HG02981 (cell line): ENCODE measurements around the gene PAX1.

Experiments used
- ATAC-seq: cut with Tn5 transposase; IDR thresholded peaks from one replicate; pipeline ENCODE4 v1.9.1; 2021; ENCODE audit warnings: mild to moderate bottlenecking, moderate library complexity; ENCODE audit not compliant: unreplicated experiment

Gene PAX1

DNA sequence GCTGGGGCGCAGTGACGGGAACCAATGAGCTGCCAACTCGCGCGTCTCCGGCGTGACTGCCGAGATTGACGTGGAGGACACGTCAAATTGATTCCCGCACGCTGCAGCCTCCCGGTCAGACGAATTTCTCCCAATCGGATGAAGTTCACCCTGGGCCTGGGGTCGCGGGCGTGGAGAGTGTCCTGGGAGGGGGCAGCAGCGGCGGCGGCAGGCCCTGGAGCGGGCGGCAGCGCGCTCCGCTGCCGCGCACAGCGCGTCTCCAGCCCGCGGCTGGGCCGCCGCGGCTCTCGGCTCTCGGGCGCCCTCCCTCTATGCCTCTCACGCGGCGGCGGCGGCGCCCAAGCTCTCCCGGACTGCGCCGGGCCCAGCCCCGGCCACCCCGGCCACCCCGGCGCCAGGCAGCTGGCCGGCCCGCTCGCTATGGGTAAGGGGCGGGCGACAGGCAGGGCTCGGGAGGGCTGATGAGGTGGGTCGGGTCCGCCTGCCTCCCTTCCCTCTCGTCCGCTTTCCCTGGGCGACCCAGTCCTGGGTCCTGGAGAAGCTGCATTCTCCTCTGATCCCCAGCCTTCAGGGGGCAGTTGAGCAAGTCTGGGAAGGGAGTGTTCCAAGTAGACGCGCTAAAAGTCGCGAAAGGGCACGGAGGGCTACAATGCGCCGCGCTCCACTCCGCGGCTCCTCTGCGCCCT is at the start of gene PAX1:
Gene PAX1, plus strand, starts transcription at position 90 of the 686 bp plus-strand sequence. Its CDS starts 49 bp downstream, at position 139.
- no peak for ATAC-seq

DNA sequence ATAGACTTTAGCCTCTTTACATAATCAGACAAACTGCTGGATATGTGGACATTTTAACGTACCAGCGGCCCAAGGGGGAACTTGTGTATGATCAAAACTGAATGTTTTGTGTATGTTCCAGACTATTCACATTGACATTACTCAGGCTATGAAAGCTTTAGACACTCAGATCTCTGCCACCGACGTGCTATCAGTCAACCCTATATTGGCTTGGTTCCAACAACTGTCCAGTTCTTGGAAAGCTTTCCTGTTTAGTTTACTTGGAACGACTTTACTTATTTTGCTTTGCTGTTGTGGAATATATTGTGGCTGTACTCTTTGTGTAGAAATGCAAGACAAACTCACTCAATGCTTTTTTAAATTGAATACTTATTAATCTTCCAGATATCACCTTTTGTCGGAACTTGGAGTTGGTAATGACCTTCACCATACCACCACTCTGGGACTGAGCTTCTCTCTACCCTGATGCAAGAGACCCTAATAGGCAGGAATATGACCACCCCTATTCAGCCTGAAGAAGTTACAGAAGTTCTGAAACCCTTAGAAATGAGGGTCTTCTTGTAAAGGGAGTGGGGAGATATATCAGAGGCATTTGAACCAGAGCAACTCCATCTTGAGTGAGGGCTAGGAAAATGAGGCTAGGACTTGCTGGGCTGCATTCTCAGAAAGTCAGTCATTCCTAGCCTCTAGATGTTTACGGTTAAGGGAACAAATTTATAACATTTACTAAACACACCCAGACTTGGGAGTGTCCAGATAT is 49.0 kb upstream of the PAX1 start:
- ATAC-seq = no peak

DNA sequence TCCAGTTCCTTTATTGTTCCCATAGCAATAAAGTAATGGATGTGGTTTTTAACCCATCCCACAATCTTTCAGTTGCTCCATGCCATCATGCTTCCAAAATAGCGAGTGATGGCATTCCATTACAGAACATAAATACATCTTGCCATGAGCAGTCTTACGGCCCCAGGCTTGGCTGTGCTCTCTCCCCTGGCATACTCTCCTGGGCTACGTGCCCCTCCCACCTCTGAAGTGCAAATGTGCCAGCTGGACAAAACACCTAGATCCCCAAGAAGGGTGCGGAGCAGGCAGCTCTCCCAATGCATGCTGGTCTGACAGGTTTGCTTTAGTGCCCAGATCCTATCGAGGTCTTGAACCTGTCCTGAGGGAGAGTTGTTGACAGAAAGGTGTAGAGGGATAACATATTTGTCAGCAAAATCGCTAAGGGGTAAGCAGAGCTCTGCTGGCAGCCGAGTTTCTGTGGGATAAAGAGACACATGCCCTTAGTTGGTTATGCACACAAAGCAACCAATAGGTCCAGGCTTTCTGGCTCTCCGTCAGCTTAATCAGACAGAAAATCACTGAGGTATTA is 43.9 kb upstream of the PAX1 start:
- no peak for ATAC-seq

DNA sequence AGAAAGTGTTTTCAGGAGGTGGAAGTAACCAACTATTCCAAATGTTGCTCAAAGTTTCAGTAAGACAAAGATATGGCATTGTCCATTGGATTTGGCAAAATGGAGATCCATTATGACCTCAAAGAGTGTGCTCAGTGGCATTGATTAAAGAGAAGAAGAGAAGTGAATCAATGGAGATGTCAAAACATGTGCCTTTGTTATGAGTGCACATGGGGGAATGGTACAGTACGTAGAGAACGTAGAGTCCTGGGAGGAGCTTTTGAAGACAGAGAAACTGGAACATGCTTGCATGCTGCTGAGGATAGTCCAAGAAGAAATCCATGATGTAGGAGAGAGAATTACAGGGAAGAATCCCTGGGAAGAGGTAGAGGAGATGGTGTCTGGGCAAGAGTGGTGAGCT is 42.0 kb upstream of the PAX1 start:
- ATAC-seq = no peak

DNA sequence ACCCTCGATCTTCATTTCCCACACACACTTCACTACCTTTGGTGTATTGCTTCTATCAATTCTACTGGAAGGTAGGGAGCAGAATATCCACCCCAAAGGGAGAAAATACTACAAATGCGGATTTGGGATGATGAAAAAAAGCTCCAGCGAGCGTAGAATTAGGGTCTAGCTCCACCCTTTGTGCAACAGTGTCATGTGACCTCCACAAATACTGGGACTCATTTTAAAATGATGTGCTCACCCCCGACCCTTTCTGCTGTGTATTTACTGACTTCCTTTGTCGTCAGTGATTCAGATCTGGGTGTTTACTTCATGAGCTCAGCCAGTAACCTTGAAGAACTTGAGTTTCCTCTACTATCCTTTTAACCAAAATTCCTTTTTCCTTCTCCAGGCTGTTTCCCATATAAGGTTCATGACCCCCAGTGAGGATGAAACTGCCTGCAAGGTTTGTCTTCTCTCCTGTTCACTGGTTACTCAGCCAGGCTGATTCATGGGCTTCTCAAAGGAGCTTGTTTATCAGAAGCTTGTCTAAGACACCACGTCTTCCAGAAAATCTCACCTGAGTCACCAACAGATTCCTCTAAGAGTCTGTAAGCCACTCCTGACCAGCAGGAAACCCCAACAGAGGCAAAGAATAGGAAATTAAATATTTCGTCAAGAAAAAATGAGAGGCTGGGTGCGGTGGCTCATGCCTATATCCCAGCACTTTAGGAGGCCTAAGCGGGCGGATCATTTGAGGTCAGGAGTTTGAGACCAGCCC is 39.6 kb upstream of the PAX1 start:
- ATAC-seq = no peak

DNA sequence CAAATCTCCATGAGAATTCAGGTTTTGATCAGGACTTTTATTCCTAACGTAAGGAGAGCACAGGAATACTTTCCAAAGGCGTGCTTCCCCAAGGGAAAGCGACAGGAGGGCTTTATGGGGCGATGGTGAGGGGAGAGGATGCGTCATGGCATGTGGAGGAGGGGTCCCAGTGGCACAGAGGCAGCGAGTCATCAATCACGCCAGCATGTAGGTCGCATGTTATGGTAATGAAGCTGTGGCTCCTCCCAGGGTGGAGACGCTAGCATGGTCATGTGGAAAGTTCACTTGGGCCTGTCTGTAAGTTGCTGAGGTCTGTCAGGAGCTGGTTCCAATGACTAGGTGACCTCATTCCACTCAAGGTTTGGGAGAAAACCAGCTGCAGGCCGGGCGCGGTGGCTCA is 35.3 kb upstream of the PAX1 start:
- no peak for ATAC-seq

DNA sequence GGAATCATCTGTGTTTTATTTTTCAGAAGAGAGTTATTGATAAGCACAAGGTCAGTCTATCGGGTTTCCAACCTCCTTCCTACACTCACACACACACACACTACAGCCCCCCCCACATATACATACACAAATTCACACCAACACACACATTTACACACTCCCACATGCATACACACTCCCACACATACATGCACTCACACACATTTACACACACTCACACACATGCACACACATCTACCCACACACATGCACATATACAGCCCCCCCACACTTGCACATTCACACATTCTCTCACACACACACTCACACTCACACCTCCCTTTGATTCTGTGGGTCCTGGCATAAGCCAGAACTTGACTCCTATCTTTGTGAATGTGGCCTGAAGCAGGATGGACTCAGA is 34.5 kb upstream of the PAX1 start:
- no peak for ATAC-seq

DNA sequence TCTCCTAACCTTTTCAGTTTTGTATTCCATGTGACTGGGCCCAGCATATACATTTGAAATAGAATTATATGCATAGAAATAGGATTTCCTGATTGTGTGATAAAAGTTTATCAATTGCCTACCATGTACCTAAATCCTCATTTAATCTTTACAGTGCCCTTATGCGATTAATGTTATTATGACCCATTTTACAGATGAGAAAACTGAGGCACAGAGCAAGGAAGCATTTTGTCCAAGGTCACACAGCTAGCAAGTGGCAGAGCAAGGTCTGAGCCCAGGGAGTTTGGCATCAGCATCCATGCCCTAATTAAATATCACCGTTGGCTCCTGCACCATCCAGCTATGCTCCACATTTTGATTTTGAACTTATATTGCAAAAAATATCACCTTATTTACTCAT is 28.2 kb upstream of the PAX1 start:
- no peak for ATAC-seq

DNA sequence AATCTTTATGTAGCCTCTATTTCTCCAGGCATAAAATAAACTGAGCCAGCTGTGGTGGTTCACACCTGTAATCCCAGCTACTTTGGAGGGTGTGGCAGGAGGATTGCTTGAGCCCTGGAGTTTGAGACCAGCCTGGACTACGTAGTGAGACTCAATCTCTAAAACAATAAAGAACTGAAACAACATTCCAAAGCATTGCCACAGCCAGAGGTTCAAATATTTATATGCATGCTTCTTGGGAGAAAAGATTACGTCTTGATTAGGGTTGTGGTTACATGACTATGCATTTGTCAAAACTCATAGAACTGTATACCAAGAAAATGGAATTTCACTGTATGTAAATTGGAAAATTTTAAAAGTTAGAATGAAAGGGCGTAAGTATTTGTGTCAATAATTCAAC is 27.7 kb upstream of the PAX1 start:
- no peak for ATAC-seq

DNA sequence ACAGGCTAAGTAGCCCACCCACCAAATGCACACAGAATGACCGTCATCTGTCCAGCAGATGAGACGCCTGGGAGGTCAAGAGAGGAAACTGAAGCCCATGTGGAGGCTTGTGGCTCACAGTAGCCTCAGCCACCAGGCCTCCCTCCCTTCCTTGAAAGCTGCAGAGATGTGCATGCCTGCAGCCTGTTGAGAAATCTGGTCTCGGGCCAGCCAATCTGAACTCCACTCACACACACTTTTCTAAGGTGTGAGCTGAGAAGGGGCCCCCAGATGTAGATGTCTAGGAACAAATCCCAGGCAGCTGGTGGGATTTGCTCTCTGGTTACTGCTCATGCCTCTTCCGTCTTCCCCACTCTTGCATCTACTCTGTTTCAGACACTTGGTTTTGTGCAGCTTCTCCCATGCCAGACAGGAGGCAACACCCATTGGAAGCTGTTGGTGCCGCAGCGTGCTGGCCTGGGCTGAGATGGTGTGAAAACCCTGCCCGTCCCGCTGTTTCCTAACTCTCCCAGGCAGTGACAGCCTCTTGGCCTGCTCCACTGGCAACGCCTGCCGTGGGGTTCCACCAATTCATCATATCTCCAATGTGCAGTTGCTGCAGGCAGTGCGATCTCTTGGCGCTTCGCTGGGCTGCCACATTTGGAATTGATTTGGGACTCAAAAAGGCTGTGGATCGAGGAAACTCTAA is 24.1 kb upstream of the PAX1 start:
- no peak for ATAC-seq

DNA sequence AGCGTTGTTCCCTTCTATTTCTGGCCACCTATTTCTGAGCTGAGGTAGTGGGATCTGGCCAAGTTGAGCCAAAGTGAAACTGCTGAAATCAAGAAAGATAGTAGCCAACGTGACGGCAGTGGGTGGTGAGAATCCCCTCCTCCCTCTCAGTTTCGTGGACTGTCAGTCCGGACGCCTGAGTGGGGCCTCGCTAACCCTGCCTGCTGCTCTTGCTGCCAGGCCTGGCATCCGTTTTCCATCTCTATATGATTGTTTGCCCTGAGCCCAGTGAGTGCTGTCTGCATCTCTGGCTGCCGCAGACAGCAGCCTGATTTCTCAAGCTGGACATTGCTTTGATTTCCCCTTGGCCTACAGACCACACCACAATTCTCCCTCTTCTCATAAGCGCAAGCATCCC is 23.5 kb upstream of the PAX1 start:
- ATAC-seq = no peak

DNA sequence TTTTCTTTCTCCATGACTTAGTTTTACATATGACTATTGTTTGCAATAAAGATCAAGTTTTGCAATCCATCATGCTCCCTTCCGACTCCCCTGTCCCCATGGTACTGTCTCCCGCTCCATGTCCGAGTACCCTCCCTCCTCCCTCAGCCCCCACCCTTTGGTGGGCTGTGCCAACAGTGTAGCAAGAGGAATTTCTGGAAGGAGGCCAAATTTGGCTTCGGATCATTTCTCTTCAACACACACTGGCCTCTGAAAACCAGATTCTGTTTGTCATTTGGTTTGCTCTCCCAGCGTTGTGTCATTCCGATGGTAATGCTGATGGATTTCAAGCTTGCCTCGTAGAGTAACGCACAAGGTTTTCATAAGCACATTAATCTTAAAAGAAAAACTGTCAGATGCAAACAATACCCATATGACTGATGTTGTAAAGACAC is 22.9 kb upstream of the PAX1 start:
- ATAC-seq = no peak

DNA sequence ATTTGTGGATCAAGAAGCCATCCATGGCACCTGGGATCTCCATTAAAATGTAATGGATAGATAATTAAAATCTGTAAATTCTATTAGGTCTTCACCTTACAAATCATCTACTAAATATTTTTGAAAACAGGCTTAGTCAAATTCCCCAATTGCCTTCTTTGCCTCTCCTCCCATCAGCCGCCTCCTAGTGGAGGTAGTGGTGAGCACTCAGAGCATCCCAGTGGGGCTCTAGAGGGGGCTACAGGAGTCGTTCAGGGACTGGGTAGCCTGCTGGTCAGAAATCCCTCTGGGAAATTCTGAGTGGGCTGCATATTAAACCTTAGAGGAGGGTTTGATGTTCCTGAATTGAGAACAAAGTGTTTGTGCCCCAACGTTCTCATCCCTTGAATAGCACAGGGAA is 20.8 kb upstream of the PAX1 start:
- ATAC-seq = no peak

DNA sequence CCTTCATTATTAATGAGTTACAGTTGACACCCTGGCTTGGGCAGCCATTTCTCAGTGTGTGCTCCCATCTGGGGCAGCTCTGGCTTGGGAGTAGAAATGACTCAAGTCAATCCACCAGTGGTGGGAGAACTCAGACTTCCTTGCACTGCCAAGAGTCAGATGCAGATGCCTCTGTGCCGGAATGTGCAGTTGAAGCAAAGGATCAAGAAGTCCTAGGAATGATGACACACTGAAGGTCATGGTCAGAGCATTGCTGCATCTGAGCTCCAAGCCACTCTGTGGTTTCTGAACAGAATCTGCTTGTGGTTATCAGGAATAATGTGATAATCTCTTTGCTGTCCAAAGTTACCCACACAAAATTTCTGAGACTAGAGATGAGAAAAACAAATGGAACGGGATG is 19.5 kb upstream of the PAX1 start:
- no peak for ATAC-seq

DNA sequence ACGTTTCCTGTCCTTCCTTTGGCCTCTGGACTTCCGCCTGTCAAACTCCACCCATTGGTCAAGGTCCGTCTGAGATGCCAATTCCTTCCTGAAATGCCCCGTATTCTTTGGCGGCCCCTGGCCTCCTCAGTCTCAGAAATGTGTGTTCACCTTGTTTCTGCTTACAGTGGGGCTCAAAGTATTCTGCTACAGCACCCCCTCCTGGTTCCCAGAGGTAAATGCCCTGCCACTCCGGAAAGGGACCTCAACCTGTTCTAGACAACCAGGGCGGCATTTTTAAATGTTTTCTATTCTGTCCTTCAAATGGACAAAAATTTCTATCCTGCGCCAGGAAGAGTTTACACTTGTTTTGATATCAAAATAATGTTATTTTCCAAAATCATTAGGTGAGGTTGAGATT is 12.1 kb upstream of the PAX1 start:
- no peak for ATAC-seq

DNA sequence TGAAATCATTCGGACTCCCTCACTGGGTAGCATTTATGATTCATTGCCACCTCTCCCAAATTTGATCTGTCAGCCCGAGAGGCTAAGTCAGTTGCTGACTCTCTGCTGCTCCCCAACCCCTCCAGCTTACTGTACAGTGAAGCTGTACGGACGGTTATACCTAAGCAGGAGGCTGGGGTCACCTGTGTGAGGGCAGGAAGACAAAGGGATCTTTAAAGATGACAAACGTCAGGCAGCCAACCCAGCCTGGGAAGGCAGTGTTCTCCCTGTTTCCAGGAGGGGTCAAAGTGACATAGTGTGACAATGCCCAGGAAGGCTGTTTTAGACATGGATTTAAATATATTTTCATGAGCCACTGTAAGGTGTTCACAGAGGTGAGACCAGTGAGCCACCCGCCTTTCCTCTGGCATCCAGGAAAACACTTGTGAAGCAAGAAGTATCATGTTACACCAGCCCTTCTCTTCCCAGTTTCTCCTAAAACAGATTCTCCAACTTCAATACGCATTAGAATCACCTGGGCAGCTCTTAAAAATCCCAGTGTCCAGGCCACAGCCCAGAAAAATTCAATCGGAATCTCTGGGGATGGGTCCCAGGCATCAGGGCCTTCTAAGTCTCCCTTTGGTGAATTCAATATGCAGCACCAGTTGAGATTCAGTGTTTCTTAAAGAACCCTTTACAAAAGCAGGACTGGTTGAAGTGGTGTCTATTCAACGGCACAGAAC is 6.8 kb upstream of the PAX1 start:
- ATAC-seq = no peak

DNA sequence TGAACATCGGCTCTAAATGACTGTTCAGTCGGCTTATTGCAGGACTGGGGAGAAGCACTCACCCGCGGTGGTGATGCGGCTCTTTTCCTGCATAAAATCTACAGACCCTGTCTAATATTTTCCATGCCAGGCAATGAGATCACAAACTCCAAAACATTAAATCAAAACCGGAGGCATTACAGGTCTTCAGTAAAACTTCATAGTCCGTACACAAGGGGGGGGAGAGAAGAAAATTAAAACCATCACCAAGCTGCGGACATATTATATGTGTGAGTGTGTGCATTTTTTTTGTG is 6.3 kb upstream of the PAX1 start:
- no peak for ATAC-seq

DNA sequence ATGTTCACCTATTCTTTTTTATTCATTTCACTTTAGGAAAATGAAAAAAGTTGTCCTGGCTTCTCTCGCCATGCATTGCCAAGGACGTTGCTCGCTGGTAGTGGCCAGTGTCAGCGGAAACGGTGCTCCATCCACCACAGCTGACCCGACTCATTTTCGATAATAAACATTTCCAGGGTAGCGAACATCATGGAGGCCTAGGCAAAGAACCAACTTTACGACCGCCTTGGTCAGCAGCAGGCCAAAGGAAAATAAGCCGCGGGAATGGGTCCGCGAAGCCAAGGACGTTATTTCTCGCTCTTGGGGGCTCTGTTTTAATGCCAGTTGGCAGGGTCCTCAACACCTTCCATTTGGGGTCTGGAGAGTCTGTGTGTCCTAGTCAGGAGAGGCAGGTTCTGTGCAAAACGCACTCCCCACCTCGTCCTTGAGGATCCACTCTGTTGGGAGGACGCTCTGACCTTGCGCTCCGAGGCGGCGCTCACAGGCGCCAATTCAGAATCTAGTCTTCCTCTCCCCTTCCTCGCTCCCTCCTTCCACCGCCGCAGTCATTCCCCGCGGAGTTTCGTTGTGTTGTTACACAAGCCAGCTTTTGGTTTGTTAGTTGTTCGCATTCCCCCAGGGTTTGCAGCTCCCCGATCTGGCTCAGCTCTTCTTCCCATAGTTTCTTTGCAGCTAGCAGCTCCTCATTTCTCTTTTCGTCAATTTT is 4.1 kb upstream of the PAX1 start:
- no peak for ATAC-seq

DNA sequence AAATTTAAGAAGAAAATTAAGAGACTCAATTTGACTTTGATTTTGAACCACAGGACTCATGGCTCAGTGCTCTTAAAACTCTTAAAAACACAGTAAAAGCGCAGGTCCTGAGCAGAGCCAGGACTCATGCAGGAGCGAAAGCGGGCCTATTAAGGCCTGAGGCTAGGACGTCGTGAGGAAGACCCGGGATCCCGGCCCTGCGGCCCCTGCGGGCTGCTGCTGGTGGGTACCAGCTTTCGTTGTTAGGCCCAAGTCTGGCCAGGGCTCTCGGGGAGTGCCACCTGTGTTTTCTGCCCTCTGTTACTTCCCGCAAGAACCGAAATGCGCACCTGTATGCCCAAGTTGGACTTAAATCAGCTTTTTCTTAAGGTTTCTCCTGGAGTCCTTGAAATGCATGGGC is 3.4 kb upstream of the PAX1 start:
- no peak for ATAC-seq
